Natural killer cell (primary cell): ENCODE measurements around the gene TTLL11. TPM values are rescaled to one million over a fixed set of nuclear protein-coding genes. Genes with fewer than 3 reads are reported as not detected.

Experiments used
- ATAC-seq, 3 donors: fragments of 150-1000 bp in 2 of 3; fragments of 200-7000 bp in 1 of 3; cut with Tn5 transposase; 1 replicate in 1 of 3; 2 replicates in 2 of 3; pipeline ENCODE4 v1.10.0; 2021; ENCODE audit warnings: mild to moderate bottlenecking in 2 of 3, moderate library complexity in 2 of 3
- DNase-seq, 2 donors: peaks; one replicate each; pipeline versions ENCODE4 v3.0.0 to v3.0.0-alpha.2; 2013 to 2021; ENCODE audit warnings: mixed read lengths in 1 of 2
- H3K27ac ChIP-seq: one replicate; pipeline ENCODE4 v1.5.1; 2013; ENCODE audit warnings: mild to moderate bottlenecking, low read length
- H3K27me3 ChIP-seq: one replicate; pipeline ENCODE4 v1.6.1; 2013; ENCODE audit warnings: low read length; ENCODE audit not compliant: control insufficient read depth, insufficient read depth
- H3K36me3 ChIP-seq: one replicate; pipeline ENCODE4 v1.6.1; 2013; ENCODE audit warnings: low read length; ENCODE audit not compliant: control insufficient read depth, insufficient read depth
- H3K4me1 ChIP-seq: one replicate; pipeline ENCODE4 v1.6.1; 2013; ENCODE audit warnings: low read length; ENCODE audit not compliant: control insufficient read depth, insufficient read depth
- H3K4me3 ChIP-seq: one replicate; pipeline ENCODE4 v1.5.1; 2013; ENCODE audit warnings: low read length
- H3K9me3 ChIP-seq: one replicate; pipeline ENCODE4 v1.6.1; 2013; ENCODE audit warnings: low read length; ENCODE audit not compliant: control insufficient read depth, insufficient read depth
- H3K27ac Mint-ChIP-seq, 2 donors: one replicate each; pipeline ENCODE4 v1.8.0; 2022; ENCODE audit warnings: mild to moderate bottlenecking in 2 of 2, mixed read lengths in 2 of 2, moderate library complexity in 1 of 2
- H3K27me3 Mint-ChIP-seq, 2 donors: one replicate each; pipeline ENCODE4 v1.8.0; 2022; ENCODE audit warnings: low read depth in 2 of 2, mixed read lengths in 2 of 2
- H3K36me3 Mint-ChIP-seq: one replicate; pipeline ENCODE4 v1.8.0; 2022; ENCODE audit warnings: mixed read lengths
- H3K4me1 Mint-ChIP-seq, 2 donors: one replicate each; pipeline ENCODE4 v1.8.0; 2022; ENCODE audit warnings: mixed read lengths in 2 of 2
- H3K4me3 Mint-ChIP-seq: one replicate; pipeline ENCODE4 v1.8.0; 2022; ENCODE audit warnings: mild to moderate bottlenecking, moderate library complexity, mixed read lengths
- H3K9me3 Mint-ChIP-seq, 2 donors: one replicate each; pipeline ENCODE4 v1.8.0; 2022; ENCODE audit warnings: mixed read lengths in 2 of 2
- WGBS: methylation state at CpG from one replicate; pipeline ENCODE4 v1.1.7; 2013; ENCODE audit warnings: missing lambda C conversion rate; ENCODE audit not compliant: insufficient coverage; 5-methylcytosine and 5-hydroxymethylcytosine counted together
- intact Hi-C: fragments of 100-400 bp; cut with micrococcal nuclease; formaldehyde crosslinking; loops from one replicate; pipeline ENCODE4 v1.14.2; 2022
- total RNA-seq, 4 donors: library from RNA; stranded (reverse); fragments of 120-200 nt in 1 of 4; gene quantifications; one replicate each; pipeline versions ENCODE4 v1.2.3 to v1.2.4, GENCODE V29; 2013 to 2022
- TF ChIP-seq, protein P1 (sequence below): fragments of 200-600 bp; IDR thresholded peaks from one replicate; pipeline ENCODE4 v1.8.0; 2022; ENCODE audit warnings: antibody characterized with exemption

Gene TTLL11
- total RNA-seq, 3 donors from 2014 or later (not counting 1 experiment from before 2014, with no cell fraction given), result 3.4 to 4.6 (median 3.6) TPM

GRCh38 chr9:121880343-121880898 lies 212.7 kb downstream of the TTLL11 start:
- Mint-ChIP-seq H3K4me1 (no peaks in the 10 kb centered on the region), H3K4me3 (no peak overlapping the region), H3K27ac (no peak overlapping the region), H3K27me3 (no peaks in the 10 kb centered on the region), H3K36me3 (no peaks in the 10 kb centered on the region), H3K9me3 (no peaks in the 10 kb centered on the region)
- H3K27ac ChIP-seq, result no peak overlapping the region
- H3K9me3 ChIP-seq, result no peaks in the 10 kb centered on the region
- H3K4me1 ChIP-seq, result no peaks in the 10 kb centered on the region
- WGBS, result 80% methylated on average over 8 of the region's 8 CpGs
- no peak overlapping the region for H3K4me3 ChIP-seq
- intact Hi-C loops, result no loop called here
- ATAC-seq (no peak), DNase-seq (no peak)
- no peaks in the 10 kb centered on the region for H3K36me3 ChIP-seq
- H3K27me3 ChIP-seq, result no peaks in the 10 kb centered on the region
- TF ChIP-seq, protein P1, sequence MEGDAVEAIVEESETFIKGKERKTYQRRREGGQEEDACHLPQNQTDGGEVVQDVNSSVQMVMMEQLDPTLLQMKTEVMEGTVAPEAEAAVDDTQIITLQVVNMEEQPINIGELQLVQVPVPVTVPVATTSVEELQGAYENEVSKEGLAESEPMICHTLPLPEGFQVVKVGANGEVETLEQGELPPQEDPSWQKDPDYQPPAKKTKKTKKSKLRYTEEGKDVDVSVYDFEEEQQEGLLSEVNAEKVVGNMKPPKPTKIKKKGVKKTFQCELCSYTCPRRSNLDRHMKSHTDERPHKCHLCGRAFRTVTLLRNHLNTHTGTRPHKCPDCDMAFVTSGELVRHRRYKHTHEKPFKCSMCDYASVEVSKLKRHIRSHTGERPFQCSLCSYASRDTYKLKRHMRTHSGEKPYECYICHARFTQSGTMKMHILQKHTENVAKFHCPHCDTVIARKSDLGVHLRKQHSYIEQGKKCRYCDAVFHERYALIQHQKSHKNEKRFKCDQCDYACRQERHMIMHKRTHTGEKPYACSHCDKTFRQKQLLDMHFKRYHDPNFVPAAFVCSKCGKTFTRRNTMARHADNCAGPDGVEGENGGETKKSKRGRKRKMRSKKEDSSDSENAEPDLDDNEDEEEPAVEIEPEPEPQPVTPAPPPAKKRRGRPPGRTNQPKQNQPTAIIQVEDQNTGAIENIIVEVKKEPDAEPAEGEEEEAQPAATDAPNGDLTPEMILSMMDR, result no peak

GRCh38 chr9:121878271-121878822 lies 214.8 kb downstream of the TTLL11 start:
- ATAC-seq (no peak), DNase-seq (no peak)
- Histone ChIP-seq H3K4me1 (no peaks in the 10 kb centered on the region), H3K4me3 (no peak overlapping the region), H3K9me3 (no peaks in the 10 kb centered on the region), H3K27ac (no peak overlapping the region), H3K36me3 (no peaks in the 10 kb centered on the region), H3K27me3 (no peaks in the 10 kb centered on the region)
- WGBS, result 90% methylated on average over 14 of the region's 14 CpGs
- Mint-ChIP-seq H3K4me3 (no peak overlapping the region), H3K27ac (no peak overlapping the region), H3K9me3 (no peaks in the 10 kb centered on the region), H3K36me3 (no peaks in the 10 kb centered on the region), H3K4me1 (no peaks in the 10 kb centered on the region), H3K27me3 (no peaks in the 10 kb centered on the region)
- intact Hi-C loops, result no loop called here
- TF ChIP-seq, protein P1, result no peak

- H3K4me3 Mint-ChIP-seq, result no peak overlapping the region
- ATAC-seq (no peak), DNase-seq (no peak)
- 95% methylated on average over 13 of the region's 13 CpGs for WGBS
- H3K27ac Mint-ChIP-seq, result no peak overlapping the region
- H3K4me3 ChIP-seq, result no peak overlapping the region
- no peaks in the 10 kb centered on the region for H3K36me3 ChIP-seq
- no peaks in the 10 kb centered on the region for H3K4me1 ChIP-seq
- H3K36me3 Mint-ChIP-seq, result no peaks in the 10 kb centered on the region
- H3K9me3 ChIP-seq, result no peaks in the 10 kb centered on the region
- no peaks in the 10 kb centered on the region for H3K27me3 Mint-ChIP-seq
- intact Hi-C loops, result no loop called here
- no peaks in the 10 kb centered on the region for H3K9me3 Mint-ChIP-seq
- TF ChIP-seq, protein P1, result no peak
- H3K27ac ChIP-seq, result no peak overlapping the region
- no peaks in the 10 kb centered on the region for H3K4me1 Mint-ChIP-seq
- no peaks in the 10 kb centered on the region for H3K27me3 ChIP-seq
Observed at GRCh38 chr9:121876658-121877271, 216.3 kb downstream of the TTLL11 start.
